Measurements from ENCODE around the gene DMAC2L.
"Not testable (repeated sequence)": the region's sequence is repeated elsewhere in the genome, so short reads cannot be mapped to it uniquely, and the experiment has no call there.

Gene DMAC2L

GRCh38 chr14:50311972-50312733 is at the start of gene DMAC2L, which contains the start of gene L2HGDH:
DMAC2L (plus strand) TSS chr14:50312324; CDS start chr14:50321488, 9,164 bp downstream.
L2HGDH (minus strand) TSS chr14:50312229; CDS start chr14:50312150, 79 bp downstream.
- peak; percentile 87 for DNase-seq (ENCODE audit: low spot score)

- no peak for DNase-seq (ENCODE audit: low spot score)
These were observed 49.3 kb upstream of the DMAC2L start for GRCh38 chr14:50262865-50263264.

DNA sequence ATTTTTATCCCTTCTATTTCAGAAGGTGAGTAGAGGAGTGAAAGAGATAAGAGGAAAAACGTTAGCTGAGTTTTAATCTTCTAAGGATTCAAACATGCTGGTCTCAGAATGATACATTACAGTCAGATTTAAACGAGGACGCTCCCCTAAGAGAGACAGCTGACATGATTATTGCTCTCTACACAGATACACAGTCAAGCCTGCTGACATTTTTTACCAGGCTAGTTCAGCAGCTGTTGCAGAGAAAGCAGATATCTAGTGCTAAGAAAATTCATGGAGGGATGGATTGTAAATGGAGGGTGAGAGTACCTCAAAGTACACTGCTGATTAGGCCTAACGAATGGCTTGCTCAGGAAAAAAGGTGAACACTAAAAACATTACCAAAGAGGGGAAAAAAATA is 48.8 kb upstream of the DMAC2L start:
- no peak for DNase-seq (ENCODE audit: low spot score)

DNA sequence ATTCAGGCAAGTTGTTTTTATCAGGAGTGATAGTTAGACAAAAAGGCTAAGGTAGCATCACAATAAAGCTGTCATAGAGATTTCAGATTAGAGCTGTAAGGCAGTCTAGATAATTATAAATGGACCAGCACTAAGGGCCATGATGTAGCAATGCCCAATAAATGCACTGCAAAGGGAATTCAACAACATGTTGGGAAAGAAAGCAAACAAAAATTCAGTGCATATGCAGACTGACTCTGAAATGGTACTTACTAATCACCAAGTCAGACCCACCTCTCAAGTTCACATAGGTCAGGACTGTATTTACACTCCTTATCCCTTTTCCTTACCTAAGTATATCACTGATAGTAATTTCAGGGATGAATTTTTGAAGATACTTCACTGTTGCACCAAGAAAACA is 47.1 kb upstream of the DMAC2L start:
- DNase-seq (ENCODE audit: low spot score) = no peak

- no peak for DNase-seq (ENCODE audit: low spot score)
These were observed 41.2 kb upstream of the DMAC2L start for GRCh38 chr14:50270932-50271331.

GRCh38 chr14:50272498-50272897 is 39.6 kb upstream of the DMAC2L start:
- DNase-seq (ENCODE audit: low spot score) = no peak

DNA sequence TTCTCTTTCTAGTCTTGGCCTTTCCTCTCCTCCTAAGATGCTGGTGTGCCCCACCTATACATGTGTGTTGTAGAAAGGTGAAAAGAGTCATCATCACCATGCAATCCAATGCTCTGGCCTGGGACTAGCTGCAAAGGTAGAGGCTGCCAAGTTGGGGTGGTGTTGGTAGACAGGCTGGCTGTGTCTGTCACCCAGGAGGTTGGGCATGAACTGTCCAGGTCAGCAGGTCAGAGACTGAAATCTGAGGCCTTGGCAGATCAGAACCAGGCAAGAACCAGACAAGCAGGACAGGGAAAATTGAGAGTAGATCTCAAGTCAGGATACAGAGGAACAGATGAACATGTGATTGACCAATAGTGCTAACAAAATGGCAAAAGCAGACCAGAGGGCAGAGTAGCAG is 26.3 kb upstream of the DMAC2L start:
- no peak for DNase-seq (ENCODE audit: low spot score)

GRCh38 chr14:50288146-50288545 is 24.0 kb upstream of the DMAC2L start:
- DNase-seq (ENCODE audit: low spot score) = no peak

- DNase-seq (ENCODE audit: low spot score) = no peak
These were observed 21.8 kb upstream of the DMAC2L start for GRCh38 chr14:50290306-50290705.

DNA sequence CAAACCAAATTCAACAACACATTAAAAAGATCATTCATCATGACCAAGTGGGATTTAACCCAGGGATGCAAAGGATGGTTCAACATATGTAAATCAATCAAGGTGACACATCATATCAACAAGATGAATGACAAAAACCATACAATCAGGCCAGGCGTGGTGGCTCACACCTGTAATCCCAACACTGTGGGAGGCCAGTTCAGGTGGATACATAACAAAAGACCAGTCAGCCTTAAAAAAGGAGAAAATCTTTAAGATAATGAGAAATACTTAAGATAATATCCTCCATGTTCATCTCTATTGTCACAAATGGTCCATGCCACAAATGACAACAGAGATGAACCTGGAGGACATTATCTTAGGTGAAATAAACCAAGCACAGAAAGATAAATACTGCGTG is 12.5 kb upstream of the DMAC2L start:
- no peak for DNase-seq (ENCODE audit: low spot score)

- no peak for DNase-seq (ENCODE audit: low spot score)
These were observed 10.2 kb upstream of the DMAC2L start for GRCh38 chr14:50301914-50302313.

DNA sequence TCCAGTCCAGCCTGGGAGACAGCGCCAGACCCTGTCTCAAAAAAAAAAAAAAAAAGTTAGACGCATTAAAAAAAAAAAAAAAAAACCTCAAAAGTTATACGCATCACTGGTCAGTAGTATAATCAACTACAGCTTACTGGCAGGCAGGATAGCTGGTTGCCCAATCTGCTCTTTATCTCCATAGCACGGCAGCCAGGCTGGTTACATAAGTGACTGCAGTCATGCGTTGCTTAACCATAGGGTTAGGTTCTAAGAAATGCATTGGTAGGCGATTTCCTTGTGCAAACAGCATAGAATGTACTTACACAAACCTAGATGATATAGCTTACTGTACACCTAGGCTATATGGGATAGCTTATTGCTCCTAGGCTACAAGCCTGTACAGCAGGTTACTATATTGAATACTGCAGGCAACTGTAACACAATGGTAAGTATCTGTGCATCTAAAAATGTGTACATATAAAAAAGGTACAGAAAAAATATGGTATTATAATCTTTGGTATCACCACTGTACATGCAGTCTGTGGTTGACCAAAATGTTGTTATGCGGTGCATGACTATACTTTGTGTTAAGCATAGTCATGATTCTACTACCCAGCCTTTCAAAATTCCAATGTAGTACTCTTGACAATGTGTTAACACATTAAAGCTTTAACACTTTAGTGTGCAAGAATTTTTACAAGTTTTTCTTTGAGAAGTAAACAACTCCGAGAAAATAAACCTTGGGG is 8.2 kb upstream of the DMAC2L start:
- DNase-seq (ENCODE audit: low spot score) = no peak

DNA sequence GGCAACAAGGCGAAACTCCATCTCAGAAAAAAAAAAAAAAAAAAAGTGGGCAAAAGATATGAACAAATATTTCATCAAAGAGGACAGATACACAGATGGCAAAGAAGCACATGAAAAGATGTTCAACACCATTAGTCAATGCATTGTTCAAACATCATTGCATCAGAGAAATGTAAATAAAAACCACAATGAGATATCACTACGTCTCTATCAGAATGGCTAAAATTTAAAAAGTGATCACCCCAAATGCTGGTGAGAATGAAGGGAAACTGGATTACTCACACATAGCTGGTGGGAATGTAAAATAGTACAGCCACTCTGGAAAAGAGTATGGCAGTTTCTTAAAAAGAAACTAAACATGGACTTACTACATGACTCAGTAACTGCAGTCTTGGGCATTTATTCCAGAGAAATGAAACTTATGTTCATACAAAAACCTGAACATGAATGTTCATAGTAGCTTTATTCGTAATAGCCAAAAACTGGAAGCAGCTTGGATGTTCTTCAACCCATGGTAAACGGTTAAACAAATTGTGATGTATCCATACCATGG is 3.7 kb upstream of the DMAC2L start:
- no peak for DNase-seq (ENCODE audit: low spot score)

DNA sequence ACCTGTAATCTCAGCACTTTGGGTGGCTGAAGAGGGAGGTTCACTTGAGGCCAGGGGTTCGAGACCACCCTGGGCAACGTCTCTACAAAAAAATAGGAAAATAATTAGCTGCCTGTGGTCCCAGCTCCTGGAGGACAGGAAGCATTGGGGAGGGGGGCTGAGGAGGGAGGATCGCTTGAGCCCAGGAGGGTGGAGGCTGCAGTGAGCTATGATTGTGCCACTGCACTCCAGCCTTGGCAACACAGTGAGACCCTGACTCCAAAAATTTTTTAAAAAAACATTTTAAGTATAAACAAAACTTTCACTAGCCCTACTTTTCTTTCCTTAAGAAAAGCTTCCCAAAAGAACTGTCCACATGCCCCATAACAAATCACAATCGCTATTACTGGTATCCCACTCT is 1.7 kb upstream of the DMAC2L start:
- no peak for DNase-seq (ENCODE audit: low spot score)

- no peak for DNase-seq (ENCODE audit: low spot score)
These were observed 670 bp upstream of the DMAC2L start for GRCh38 chr14:50311337-50311971.

DNA sequence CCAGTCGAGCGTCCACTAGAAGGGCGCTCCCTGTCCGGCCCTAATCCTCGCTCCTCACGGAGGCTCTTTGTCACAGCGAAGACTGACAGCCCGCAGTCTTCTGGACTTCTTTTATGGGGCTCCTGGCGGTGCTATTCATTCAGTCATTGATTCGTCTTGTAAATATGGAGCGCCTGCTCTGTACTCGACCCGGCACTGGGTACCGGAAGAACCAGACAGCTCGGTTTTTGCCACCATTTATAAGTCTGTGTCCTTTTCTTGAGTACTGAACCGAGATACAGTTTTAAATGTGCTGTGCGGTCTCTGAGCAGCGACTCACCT is 570 bp downstream of the DMAC2L start:
- peak; percentile 49 for DNase-seq (ENCODE audit: low spot score)

DNA sequence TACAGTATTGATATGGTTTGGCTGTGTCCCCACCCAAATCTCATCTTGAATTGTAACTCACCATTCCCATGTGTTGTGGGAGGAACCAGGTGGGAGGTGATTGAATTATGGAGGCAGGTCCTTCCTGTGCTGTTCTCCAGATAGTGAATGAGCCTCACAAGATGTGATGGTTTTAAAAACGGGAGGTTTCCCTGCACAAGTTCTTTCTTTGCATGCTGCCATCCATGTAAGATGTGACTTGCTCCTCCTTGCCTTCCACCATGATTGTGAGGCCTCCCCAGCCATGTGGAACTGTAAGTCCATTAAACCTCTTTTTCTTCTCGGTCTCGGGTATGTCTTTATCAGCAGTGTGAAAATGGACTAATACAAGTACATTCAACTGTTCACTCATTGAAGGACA is 2.0 kb downstream of the DMAC2L start:
- DNase-seq (ENCODE audit: low spot score) = not testable (repeated sequence)

- peak; percentile 7 for DNase-seq (ENCODE audit: low spot score)
These were observed 6.0 kb downstream of the DMAC2L start for GRCh38 chr14:50318031-50318626.

DNA sequence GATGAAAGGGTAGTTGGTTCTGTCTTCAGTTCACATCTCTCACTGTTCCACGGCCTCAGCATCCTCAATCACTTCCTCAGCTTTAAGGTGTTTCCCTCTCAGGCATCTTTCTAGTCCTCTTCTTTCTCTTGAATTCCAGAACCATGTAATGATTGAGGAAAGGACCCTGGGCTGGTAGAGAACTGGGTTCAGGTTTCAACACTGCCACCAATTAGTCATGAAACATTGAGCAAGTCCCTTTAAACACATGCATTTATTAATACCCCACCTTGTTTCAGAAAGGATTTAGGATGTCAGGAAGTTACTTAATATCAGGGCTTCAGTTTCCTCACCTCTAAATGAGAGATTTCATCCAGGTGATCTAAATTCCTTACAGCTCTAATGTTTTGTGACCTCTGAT is 7.2 kb downstream of the DMAC2L start:
- DNase-seq (ENCODE audit: low spot score) = no peak

GRCh38 chr14:50319721-50320120 is 7.6 kb downstream of the DMAC2L start:
- no peak for DNase-seq (ENCODE audit: low spot score)

GRCh38 chr14:50320283-50320682 is 8.2 kb downstream of the DMAC2L start:
- DNase-seq (ENCODE audit: low spot score) = no peak

- DNase-seq (ENCODE audit: low spot score) = peak; percentile 87
These were observed 9.0 kb downstream of the DMAC2L start for GRCh38 chr14:50321009-50321660.
